Upper lobe of left lung (tissue), 4 donors: ENCODE data around the gene UFL1.

Experiments
- CTCF ChIP-seq, 6 experiments: fragments of 450-650 bp in 4 of 6; fragments of 200-600 bp in 2 of 6; sonication (generic) in 2 of 6; IDR thresholded peaks; one replicate each; pipeline ENCODE4 v1.5.1; 2016 to 2019; ENCODE audit warnings: antibody characterized with exemption in 6 of 6
- EP300 ChIP-seq, 4 donors: sonication (generic); formaldehyde crosslinking; IDR thresholded peaks; one replicate each; pipeline ENCODE4 v1.5.1; 2017; ENCODE audit warnings: antibody characterized with exemption in 4 of 4, control low read depth in 2 of 4

DNA sequence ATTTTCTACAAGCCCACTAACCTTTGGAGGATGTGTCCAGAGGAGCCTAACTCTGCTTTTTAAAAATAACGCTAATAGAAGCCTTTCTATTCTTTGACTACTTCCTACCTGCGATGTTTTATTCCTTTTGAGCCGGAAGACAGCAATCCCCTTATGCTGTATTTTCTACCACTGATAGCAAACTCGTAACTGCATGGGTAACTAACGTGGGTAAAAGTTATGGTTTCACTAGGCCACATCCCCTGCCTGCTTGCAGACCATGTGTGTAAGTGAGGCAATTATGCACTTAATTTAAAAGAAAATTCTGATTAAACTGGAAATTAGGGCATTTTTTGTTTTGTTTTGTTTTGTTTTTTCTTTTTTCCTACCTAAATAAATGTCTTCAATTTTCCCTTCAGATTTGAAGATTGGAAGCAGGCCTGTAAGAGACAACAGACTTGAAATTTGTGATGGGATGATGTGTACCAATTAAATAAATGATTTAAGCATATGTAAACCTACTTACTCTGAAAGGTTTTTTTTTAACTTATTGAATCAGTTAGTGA lies 931 bp downstream of the UFL1 start:
- TF ChIP-seq CTCF (IDR thresholded peaks at IDR 0.05) = no peak
- TF ChIP-seq EP300 (IDR thresholded peaks at IDR 0.05) = no peak
